HG03175 (cell line): ENCODE results near the gene UBE2S.

Experiments used
- ATAC-seq: cut with Tn5 transposase; IDR thresholded peaks from one replicate; pipeline ENCODE4 v1.9.1; 2021; ENCODE audit warnings: mild to moderate bottlenecking, moderate library complexity; ENCODE audit not compliant: unreplicated experiment

The UBE2S gene

GRCh38 chr19:55384920-55385723 lies 22.5 kb downstream of the UBE2S start:
- peak; percentile 60 for ATAC-seq

GRCh38 chr19:55384131-55384919 lies 23.3 kb downstream of the UBE2S start, which contains the start of gene TMEM238:
Gene TMEM238, minus strand, starts transcription at chr19:55384292. Its CDS starts 33 bp downstream, at chr19:55384259.
- ATAC-seq, result no peak

- ATAC-seq, result no peak
These were observed 24.1 kb downstream of the UBE2S start for GRCh38 chr19:55383279-55384130.

- ATAC-seq, result no peak
These were observed 25.0 kb downstream of the UBE2S start for GRCh38 chr19:55382522-55383054.

DNA sequence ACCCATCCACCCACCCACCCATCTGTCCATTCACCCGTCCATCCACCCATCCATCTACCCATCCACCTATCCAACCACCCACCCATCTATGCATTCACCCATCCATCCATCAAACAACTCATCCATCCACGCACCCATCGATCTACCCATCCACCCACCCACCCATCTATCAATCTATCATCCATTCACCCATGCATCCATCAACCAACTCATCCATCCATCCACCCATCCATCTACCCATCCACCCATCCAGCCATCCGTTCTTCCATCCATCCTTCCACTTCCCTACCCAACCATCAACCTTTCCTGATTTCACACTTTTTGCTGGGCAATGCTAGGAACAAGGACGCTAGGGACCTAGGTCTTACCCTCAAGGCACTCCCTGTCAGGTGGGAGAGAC lies 25.6 kb downstream of the UBE2S start:
- no peak for ATAC-seq

- no peak for ATAC-seq
These were observed 28.4 kb downstream of the UBE2S start for GRCh38 chr19:55379174-55379573.

GRCh38 chr19:55377356-55378131 lies 30.0 kb downstream of the UBE2S start:
- ATAC-seq, result no peak

DNA sequence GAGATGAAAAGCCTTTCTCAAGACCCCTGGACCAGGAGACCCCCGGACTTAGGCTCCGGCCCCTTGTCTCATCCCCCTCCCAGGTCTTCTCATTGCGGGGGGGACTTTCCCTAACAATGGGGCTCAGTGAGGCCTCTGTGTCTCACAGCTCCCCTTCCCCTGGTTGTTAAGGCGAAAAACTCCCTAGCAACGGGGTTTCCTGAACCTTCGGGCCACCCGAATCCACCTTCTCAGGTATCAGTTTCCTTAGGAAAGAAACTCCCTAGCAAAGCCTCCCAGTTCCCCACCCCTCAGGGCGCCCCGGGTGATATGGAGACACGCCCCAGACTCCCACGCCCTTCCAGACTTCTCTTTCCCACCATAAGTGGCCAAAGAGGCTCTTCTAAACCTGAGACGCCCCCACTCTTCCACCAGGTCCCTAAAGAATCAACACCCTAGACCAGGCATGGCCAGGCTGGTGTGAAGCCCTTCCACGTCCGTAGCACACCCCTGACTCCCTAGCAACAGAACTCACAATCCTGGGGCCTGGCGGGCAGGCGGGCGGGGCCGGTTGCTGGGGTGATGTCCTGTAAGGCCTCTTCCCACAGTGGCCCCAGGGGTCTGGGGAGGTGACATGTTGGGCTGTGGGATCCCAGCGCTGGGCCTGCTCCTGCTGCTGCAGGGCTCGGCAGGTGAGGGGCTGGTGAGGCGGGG lies 31.2 kb downstream of the UBE2S start, which contains the start of gene TMEM190:
Gene TMEM190 (plus strand): TSS at position 586 of the 693 bp plus-strand sequence. CDS start 28 bp downstream, at position 614.
- no peak for ATAC-seq

GRCh38 chr19:55373993-55374757 lies 33.4 kb downstream of the UBE2S start:
- no peak for ATAC-seq

GRCh38 chr19:55373306-55373992 lies 34.1 kb downstream of the UBE2S start:
- ATAC-seq, result no peak

GRCh38 chr19:55372316-55373081 lies 35.1 kb downstream of the UBE2S start:
- no peak for ATAC-seq

- ATAC-seq, result no peak
These were observed 37.1 kb downstream of the UBE2S start, which contains the start of gene IL11 for GRCh38 chr19:55370305-55370988. Gene IL11, minus strand, starts transcription at chr19:55370463. Its CDS starts 153 bp downstream, at chr19:55370310.

DNA sequence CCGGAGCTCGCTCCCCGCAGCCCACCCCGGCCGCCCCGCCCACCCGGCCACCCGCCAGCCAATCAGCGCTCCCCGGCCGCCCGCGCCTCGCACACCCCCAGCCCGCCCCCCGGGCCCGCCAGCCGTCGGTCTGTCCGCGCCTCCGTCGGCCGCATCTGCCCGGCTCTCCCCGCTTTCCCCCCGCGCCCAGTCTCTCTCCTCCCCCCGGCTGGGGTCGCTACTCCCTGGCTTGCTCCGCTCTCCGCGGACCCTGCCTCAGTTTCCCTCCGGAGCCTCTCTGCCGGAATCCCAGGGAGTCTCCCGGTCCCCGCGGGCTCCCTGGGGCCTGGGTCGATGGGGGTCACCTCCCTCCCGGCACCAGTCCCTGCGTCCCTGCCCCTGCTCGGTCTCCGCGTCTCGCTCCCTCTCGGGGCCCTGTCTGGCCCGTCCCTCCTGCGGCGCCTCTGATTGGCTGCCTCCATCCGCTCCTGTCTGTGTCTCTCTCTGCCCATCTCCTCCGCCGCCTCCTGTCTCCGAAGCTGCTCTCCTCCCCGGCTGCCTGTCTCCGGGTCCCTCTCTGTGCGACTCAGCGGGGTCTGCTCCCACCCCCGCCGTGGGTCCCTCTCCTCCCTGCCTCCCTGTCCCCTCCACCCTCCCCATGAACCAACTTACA lies 37.8 kb downstream of the UBE2S start:
- ATAC-seq, result no peak

DNA sequence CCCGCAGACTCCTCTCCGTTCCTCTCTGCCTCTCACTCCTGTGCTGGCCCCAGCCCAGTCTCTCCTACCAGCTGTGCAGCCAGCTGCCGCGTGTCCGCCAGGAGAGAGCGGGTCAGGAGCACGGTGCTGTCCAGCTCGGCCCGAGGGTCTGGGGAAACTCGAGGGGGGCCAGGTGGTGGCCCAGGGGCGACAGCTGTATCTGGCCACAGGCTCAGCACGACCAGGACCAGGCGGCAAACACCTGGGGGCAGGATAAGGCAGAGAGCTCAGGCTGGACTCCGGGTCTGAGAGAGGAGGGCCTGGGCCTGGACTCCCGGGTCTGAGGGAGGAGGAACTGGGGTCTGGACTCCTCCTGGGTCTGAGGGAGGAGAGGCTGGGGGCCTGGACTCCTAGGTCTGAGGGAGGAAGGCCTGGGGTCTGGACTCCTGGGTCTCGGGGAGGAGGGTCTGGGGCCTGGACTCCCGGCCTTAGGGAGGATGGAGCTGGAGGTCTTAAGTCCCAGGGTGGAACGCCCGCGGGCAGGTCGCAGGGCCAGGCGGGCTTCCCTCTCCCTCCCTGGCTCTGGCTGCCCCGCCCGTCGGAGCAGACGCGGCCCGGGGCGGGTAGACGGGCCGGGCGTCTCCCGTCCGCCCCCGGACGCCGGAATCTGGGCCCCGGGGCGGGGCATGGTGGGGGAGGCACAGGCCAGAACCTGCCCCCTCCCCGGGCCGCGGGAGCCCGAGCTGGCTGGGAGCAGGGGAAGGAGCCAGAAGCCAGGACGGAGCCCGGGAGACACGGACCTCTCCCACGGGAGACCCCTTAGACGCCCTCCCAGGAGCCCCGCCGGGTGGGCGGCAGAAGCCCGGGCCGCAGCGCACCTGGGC lies 38.7 kb downstream of the UBE2S start:
- no peak for ATAC-seq

DNA sequence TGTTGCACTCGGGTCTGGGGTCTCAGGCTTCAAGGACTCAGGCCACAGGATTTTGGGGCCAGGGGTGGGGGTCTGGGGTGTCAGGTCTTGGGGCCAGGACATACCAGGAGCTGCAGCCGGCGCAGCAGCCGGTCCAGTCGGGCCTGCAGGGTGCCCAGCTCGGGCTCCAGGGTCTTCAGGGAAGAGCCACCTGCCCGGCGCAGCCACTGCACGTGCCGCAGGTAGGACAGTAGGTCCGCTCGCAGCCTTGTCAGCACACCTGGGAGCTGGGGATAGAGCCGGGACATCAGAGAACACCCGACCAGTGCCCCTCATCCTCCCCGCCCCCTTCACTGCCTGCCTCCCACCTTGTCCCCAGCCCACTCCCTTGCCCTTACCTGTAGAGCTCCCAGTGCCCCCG lies 39.5 kb downstream of the UBE2S start:
- ATAC-seq, result no peak
